HL-60 (cell line): Measurements from ENCODE around the gene TDRD9.

ENCODE experiments used
- DNase-seq, 2 experiments: peaks; one replicate each; pipeline ENCODE4 v3.0.0-alpha.2; 2010 to 2020; ENCODE audit warnings: low read depth in 1 of 2, low spot score in 1 of 2
- H3K27ac ChIP-seq: fragments of 250-450 bp; sonication (Bioruptor Pico); replicated peaks from 2 replicates; pipeline ENCODE4 v1.5.1; 2020; ENCODE audit warnings: mild to moderate bottlenecking, moderate library complexity
- H3K27me3 ChIP-seq: fragments of 250-450 bp; sonication (Bioruptor Pico); 2 replicates; pipeline ENCODE4 v1.5.1; 2021; ENCODE audit warnings: mild to moderate bottlenecking, moderate library complexity; ENCODE audit not compliant: insufficient read depth, poor library complexity, severe bottlenecking
- H3K4me3 ChIP-seq: replicated peaks from 2 replicates; pipeline ENCODE4 v1.5.1; 2011; ENCODE audit warnings: mild to moderate bottlenecking, control low read depth, low read length; ENCODE audit not compliant: insufficient read depth
- GABPA ChIP-seq: IDR thresholded peaks from 2 replicates; pipeline ENCODE4 v1.6.1; 2012; ENCODE audit warnings: low read depth
- POLR2AphosphoS5 ChIP-seq: IDR thresholded peaks from 2 replicates; pipeline ENCODE4 v1.6.1; 2012; ENCODE audit warnings: low read depth
- REST ChIP-seq: IDR thresholded peaks from 2 replicates; pipeline ENCODE4 v1.6.1; 2012; ENCODE audit warnings: low read depth; ENCODE audit not compliant: insufficient replicate concordance
- SPI1 ChIP-seq: IDR thresholded peaks from 2 replicates; pipeline ENCODE4 v1.6.1; 2012; ENCODE audit warnings: low read depth, mild to moderate bottlenecking, borderline replicate concordance
- TF ChIP-seq, protein P1 (sequence below): IDR thresholded peaks from one replicate; pipeline ENCODE4 v1.5.1; 2011; ENCODE audit warnings: low read length, control low read depth, inconsistent platforms; ENCODE audit not compliant: insufficient read depth

TDRD9 gene

GRCh38 chr14:103960457-103961055 lies 32.3 kb downstream of the TDRD9 start:
- no peak for DNase-seq
- no peak for TF ChIP-seq GABPA
- TF ChIP-seq SPI1: no peak
- TF ChIP-seq POLR2AphosphoS5: no peak
- TF ChIP-seq, protein P1, sequence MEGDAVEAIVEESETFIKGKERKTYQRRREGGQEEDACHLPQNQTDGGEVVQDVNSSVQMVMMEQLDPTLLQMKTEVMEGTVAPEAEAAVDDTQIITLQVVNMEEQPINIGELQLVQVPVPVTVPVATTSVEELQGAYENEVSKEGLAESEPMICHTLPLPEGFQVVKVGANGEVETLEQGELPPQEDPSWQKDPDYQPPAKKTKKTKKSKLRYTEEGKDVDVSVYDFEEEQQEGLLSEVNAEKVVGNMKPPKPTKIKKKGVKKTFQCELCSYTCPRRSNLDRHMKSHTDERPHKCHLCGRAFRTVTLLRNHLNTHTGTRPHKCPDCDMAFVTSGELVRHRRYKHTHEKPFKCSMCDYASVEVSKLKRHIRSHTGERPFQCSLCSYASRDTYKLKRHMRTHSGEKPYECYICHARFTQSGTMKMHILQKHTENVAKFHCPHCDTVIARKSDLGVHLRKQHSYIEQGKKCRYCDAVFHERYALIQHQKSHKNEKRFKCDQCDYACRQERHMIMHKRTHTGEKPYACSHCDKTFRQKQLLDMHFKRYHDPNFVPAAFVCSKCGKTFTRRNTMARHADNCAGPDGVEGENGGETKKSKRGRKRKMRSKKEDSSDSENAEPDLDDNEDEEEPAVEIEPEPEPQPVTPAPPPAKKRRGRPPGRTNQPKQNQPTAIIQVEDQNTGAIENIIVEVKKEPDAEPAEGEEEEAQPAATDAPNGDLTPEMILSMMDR: no peak
- no peak for TF ChIP-seq REST
- Histone ChIP-seq H3K27ac (no peak overlapping the region), H3K4me3 (no peak overlapping the region), H3K27me3 (no peaks in the 10 kb centered on the region)

GRCh38 chr14:103961928-103962578 lies 33.8 kb downstream of the TDRD9 start:
- no peak overlapping the region for H3K27ac ChIP-seq
- no peak for DNase-seq
- peaks cover 7% of the 10 kb centered on the region for H3K27me3 ChIP-seq
- no peak overlapping the region for H3K4me3 ChIP-seq
- no peak for TF ChIP-seq POLR2AphosphoS5
- no peak for TF ChIP-seq GABPA
- TF ChIP-seq SPI1: no peak
- TF ChIP-seq REST: no peak
- TF ChIP-seq, protein P1: no peak

DNA sequence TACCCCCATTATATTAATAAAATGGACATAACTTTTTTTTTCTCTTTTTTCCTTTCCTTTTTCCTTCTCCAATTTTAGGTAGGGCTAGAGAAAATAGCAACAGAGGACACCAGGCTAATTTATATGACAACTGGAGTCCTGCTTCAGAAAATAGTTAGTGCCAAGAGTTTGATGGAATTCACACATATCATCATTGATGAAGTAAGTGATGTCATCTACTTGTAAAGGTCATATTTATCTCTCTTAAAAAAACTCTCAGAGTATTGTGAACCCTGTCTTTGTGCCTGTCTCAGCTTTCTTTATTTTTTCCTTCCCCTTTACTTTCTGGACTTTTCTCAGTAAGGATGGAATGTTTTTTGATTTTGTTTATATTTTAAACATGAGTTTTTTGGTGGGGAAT lies 38.4 kb downstream of the TDRD9 start:
- no peak for TF ChIP-seq REST
- TF ChIP-seq GABPA: no peak
- no peak for TF ChIP-seq SPI1
- TF ChIP-seq, protein P1: no peak
- TF ChIP-seq POLR2AphosphoS5: no peak
- no peak overlapping the region for H3K27ac ChIP-seq
- H3K27me3 ChIP-seq: peaks cover 9% of the 10 kb centered on the region
- no peak overlapping the region for H3K4me3 ChIP-seq
- DNase-seq: no peak
